Chondrocyte (in vitro differentiated cells): Measurements from ENCODE around the gene SLC38A9. TPM values are rescaled to one million over a fixed set of nuclear protein-coding genes. Genes with fewer than 3 reads are reported as not detected.
"Not testable (repeated sequence)": the region's sequence is repeated elsewhere in the genome, so short reads cannot be mapped to it uniquely, and the experiment has no call there.

Experiments
- DNase-seq: peaks from one replicate; pipeline ENCODE4 v3.0.0; 2021; ENCODE audit warnings: mixed read lengths, low spot score
- H3K27ac Mint-ChIP-seq: one replicate; pipeline ENCODE4 v1.8.0; 2021; ENCODE audit warnings: mild to moderate bottlenecking, moderate library complexity, mixed read lengths; ENCODE audit not compliant: unreplicated experiment
- H3K27me3 Mint-ChIP-seq: 2 replicates; pipeline ENCODE4 v1.8.0; 2021; ENCODE audit warnings: low read depth, mixed read lengths
- H3K36me3 Mint-ChIP-seq: 2 replicates; pipeline ENCODE4 v1.8.0; 2021; ENCODE audit warnings: low read depth, mixed read lengths
- H3K4me1 Mint-ChIP-seq: 2 replicates; pipeline ENCODE4 v1.8.0; 2021; ENCODE audit warnings: low read depth, mild to moderate bottlenecking, mixed read lengths
- H3K4me3 Mint-ChIP-seq: one replicate; pipeline ENCODE4 v1.8.0; 2021; ENCODE audit warnings: mild to moderate bottlenecking, moderate library complexity, mixed read lengths; ENCODE audit not compliant: unreplicated experiment
- H3K9me3 Mint-ChIP-seq: 2 replicates; pipeline ENCODE4 v1.8.0; 2021; ENCODE audit warnings: low read depth, mixed read lengths
- CTCF ChIP-seq: fragments of 200-600 bp; sonication (generic); IDR thresholded peaks from 2 replicates; pipeline ENCODE4 v1.5.0; 2021; ENCODE audit warnings: antibody characterized with exemption, mild to moderate bottlenecking, moderate library complexity
- total RNA-seq: library from RNA; stranded (reverse); gene quantifications from 3 replicates; pipeline ENCODE4 v1.2.1, GENCODE V29; 2021

Gene SLC38A9
- total RNA-seq, 1 donor from 2014 or later: 20.7 TPM

GRCh38 chr5:55699041-55699688 is 13.0 kb downstream of the SLC38A9 start:
- H3K27me3 Mint-ChIP-seq: no peaks in the 10 kb centered on the region
- H3K4me1 Mint-ChIP-seq: peaks cover 19% of the 10 kb centered on the region
- no peak overlapping the region for H3K4me3 Mint-ChIP-seq
- no peak overlapping the region for H3K27ac Mint-ChIP-seq
- peaks cover 3% of the 10 kb centered on the region for H3K36me3 Mint-ChIP-seq
- H3K9me3 Mint-ChIP-seq: no peaks in the 10 kb centered on the region
- DNase-seq: no peak
- no peak for TF ChIP-seq CTCF

- not testable (repeated sequence) for H3K27me3 Mint-ChIP-seq, H3K4me3 Mint-ChIP-seq, H3K27ac Mint-ChIP-seq, H3K9me3 Mint-ChIP-seq, DNase-seq, H3K36me3 Mint-ChIP-seq
- peaks cover 22% of the 10 kb centered on the region for H3K4me1 Mint-ChIP-seq
These were observed 15.4 kb downstream of the SLC38A9 start for GRCh38 chr5:55696704-55697103.

- no peak for DNase-seq
- Mint-ChIP-seq H3K4me3 (no peak overlapping the region), H3K36me3 (no peaks in the 10 kb centered on the region), H3K27me3 (no peaks in the 10 kb centered on the region), H3K9me3 (no peaks in the 10 kb centered on the region), H3K27ac (no peak overlapping the region), H3K4me1 (peaks cover 22% of the 10 kb centered on the region)
- peak; percentile 80 for TF ChIP-seq CTCF
These were observed 17.8 kb downstream of the SLC38A9 start for GRCh38 chr5:55694152-55694830.

- no peak overlapping the region for H3K27ac Mint-ChIP-seq
- H3K4me3 Mint-ChIP-seq: no peak overlapping the region
- no peaks in the 10 kb centered on the region for H3K36me3 Mint-ChIP-seq
- H3K4me1 Mint-ChIP-seq: peaks cover 18% of the 10 kb centered on the region
- H3K27me3 Mint-ChIP-seq: no peaks in the 10 kb centered on the region
- no peak for DNase-seq
- no peaks in the 10 kb centered on the region for H3K9me3 Mint-ChIP-seq
- no peak for TF ChIP-seq CTCF
These were observed 19.6 kb downstream of the SLC38A9 start for GRCh38 chr5:55692509-55692908.

GRCh38 chr5:55692106-55692417 is 20.1 kb downstream of the SLC38A9 start:
- H3K27me3 Mint-ChIP-seq: no peaks in the 10 kb centered on the region
- H3K4me3 Mint-ChIP-seq: no peak overlapping the region

More at GRCh38 chr5:55692106-55692417, 20.1 kb downstream of the SLC38A9 start:
- no peak overlapping the region for H3K27ac Mint-ChIP-seq
- no peaks in the 10 kb centered on the region for H3K9me3 Mint-ChIP-seq
- peak; percentile 56 for TF ChIP-seq CTCF
- no peaks in the 10 kb centered on the region for H3K36me3 Mint-ChIP-seq
- no peak for DNase-seq
- H3K4me1 Mint-ChIP-seq: peaks cover 18% of the 10 kb centered on the region
